ENCODE measurements around the gene EFCC1.

EFCC1 gene

GRCh38 chr3:129001101-129001805 lies at the start of gene EFCC1:
Gene EFCC1 (plus strand): TSS chr3:129001304. CDS start chr3:129001629, 325 bp downstream.
- H3F3A ChIP-seq (ENCODE audit: insufficient read depth, low read length), result no peaks in the 10 kb centered on the region
- H3K36me3 ChIP-seq (replicated peaks; ENCODE audit: insufficient read depth, low read length), result no peaks in the 10 kb centered on the region
- peaks cover 17% of the 10 kb centered on the region for H3K4me1 ChIP-seq (ENCODE audit: low read length)
- TF ChIP-seq CTCF (IDR thresholded peaks at IDR 0.05; ENCODE audit: low read length) (no peak), EZH2 (optimal IDR thresholded peaks at IDR 0.05; ENCODE audit: low read depth, low read length) (no peak), EZH2phosphoT487 (IDR thresholded peaks at IDR 0.05; ENCODE audit: low read length) (no peak)
- peak within 1 kb of the TSS; percentile 27; the same call in 1 of the 2 replicates for H3K4me2 ChIP-seq (ENCODE audit: low read depth, low read length)
- H3K4me3 ChIP-seq (ENCODE audit: low read length), result peak within 1 kb of the TSS; percentile 18; the same call in 1 of the 2 replicates
- no peaks in the 10 kb centered on the region for H4K20me1 ChIP-seq (ENCODE audit: insufficient read depth, low read length)
- H3K9me3 ChIP-seq (replicated peaks; ENCODE audit: insufficient read depth, low read length), result no peaks in the 10 kb centered on the region
- H3K79me2 ChIP-seq (ENCODE audit: low read length), result no peaks in the 10 kb centered on the region
- DNase-seq, result no peak
- H3K9me2 ChIP-seq (replicated peaks; ENCODE audit: insufficient read depth, low read length), result no peaks in the 10 kb centered on the region
- H3K9ac ChIP-seq (ENCODE audit: low read length), result no peak within 1 kb of the TSS
- no peak within 1 kb of the TSS for H3K27ac ChIP-seq (ENCODE audit: low read length)
- H3K27me3 ChIP-seq (replicated peaks; ENCODE audit: insufficient read depth, low read length), result peaks cover 40% of the 10 kb centered on the region
- H2AFZ ChIP-seq (ENCODE audit: low read length), result no peak within 1 kb of the TSS

GRCh38 chr3:128956440-128956839 lies 44.7 kb upstream of the EFCC1 start:
- no peak for DNase-seq
- H2AFZ ChIP-seq (ENCODE audit: low read length), result no peak overlapping the region
- H3K27ac ChIP-seq (ENCODE audit: low read length), result no peak overlapping the region
- no peak overlapping the region for H3K4me3 ChIP-seq (ENCODE audit: low read length)
- H3F3A ChIP-seq (ENCODE audit: insufficient read depth, low read length), result no peaks in the 10 kb centered on the region
- no peaks in the 10 kb centered on the region for H3K9me2 ChIP-seq (replicated peaks; ENCODE audit: insufficient read depth, low read length)
- no peaks in the 10 kb centered on the region for H4K20me1 ChIP-seq (ENCODE audit: insufficient read depth, low read length)
- H3K79me2 ChIP-seq (ENCODE audit: low read length), result no peaks in the 10 kb centered on the region
- no peaks in the 10 kb centered on the region for H3K27me3 ChIP-seq (replicated peaks; ENCODE audit: insufficient read depth, low read length)
- H3K4me2 ChIP-seq (ENCODE audit: low read depth, low read length), result no peak overlapping the region
- H3K4me1 ChIP-seq (ENCODE audit: low read length), result no peaks in the 10 kb centered on the region
- H3K36me3 ChIP-seq (replicated peaks; ENCODE audit: insufficient read depth, low read length), result no peaks in the 10 kb centered on the region
- no peak for TF ChIP-seq EZH2phosphoT487 (IDR thresholded peaks at IDR 0.05; ENCODE audit: low read length)
- no peak for TF ChIP-seq EZH2 (optimal IDR thresholded peaks at IDR 0.05; ENCODE audit: low read depth, low read length)
- no peak for TF ChIP-seq CTCF (IDR thresholded peaks at IDR 0.05; ENCODE audit: low read length)
- no peaks in the 10 kb centered on the region for H3K9me3 ChIP-seq (replicated peaks; ENCODE audit: insufficient read depth, low read length)
- H3K9ac ChIP-seq (ENCODE audit: low read length), result no peak overlapping the region

- Histone ChIP-seq H3K4me1 (ENCODE audit: low read length) (no peaks in the 10 kb centered on the region), H3K9me2 (replicated peaks; ENCODE audit: insufficient read depth, low read length) (no peaks in the 10 kb centered on the region), H3K9ac (ENCODE audit: low read length) (no peak overlapping the region), H4K20me1 (ENCODE audit: insufficient read depth, low read length) (no peaks in the 10 kb centered on the region), H3F3A (ENCODE audit: insufficient read depth, low read length) (no peaks in the 10 kb centered on the region), H3K27ac (ENCODE audit: low read length) (no peak overlapping the region), H3K27me3 (replicated peaks; ENCODE audit: insufficient read depth, low read length) (no peaks in the 10 kb centered on the region), H3K4me2 (ENCODE audit: low read depth, low read length) (no peak overlapping the region), H3K4me3 (ENCODE audit: low read length) (no peak overlapping the region), H3K79me2 (ENCODE audit: low read length) (no peaks in the 10 kb centered on the region), H3K36me3 (replicated peaks; ENCODE audit: insufficient read depth, low read length) (no peaks in the 10 kb centered on the region), H2AFZ (ENCODE audit: low read length) (no peak overlapping the region), H3K9me3 (replicated peaks; ENCODE audit: insufficient read depth, low read length) (no peaks in the 10 kb centered on the region)
- no peak for TF ChIP-seq EZH2phosphoT487 (IDR thresholded peaks at IDR 0.05; ENCODE audit: low read length)
- TF ChIP-seq CTCF (IDR thresholded peaks at IDR 0.05; ENCODE audit: low read length), result no peak
- no peak for TF ChIP-seq EZH2 (optimal IDR thresholded peaks at IDR 0.05; ENCODE audit: low read depth, low read length)
- no peak for DNase-seq
These were observed 35.8 kb upstream of the EFCC1 start for GRCh38 chr3:128965280-128965679.
